Keratinocyte (primary cell): ENCODE measurements around the gene BSCL2.

ENCODE experiments used
- CTCF ChIP-seq, 3 experiments: IDR thresholded peaks in 1 of 3; conservative IDR thresholded peaks in 1 of 3; optimal IDR thresholded peaks in 1 of 3; 2 replicates in 2 of 3; 3 replicates in 1 of 3; pipeline versions ENCODE3 to v1.5.1; 2011; ENCODE audit warnings: low read length in 3 of 3, mild to moderate bottlenecking in 3 of 3, moderate library complexity in 2 of 3, control low read depth in 1 of 3, inconsistent platforms in 1 of 3; ENCODE audit not compliant: insufficient read depth in 2 of 3; ENCODE audit errors: extremely low read depth in 1 of 3
- EZH2 ChIP-seq: IDR thresholded peaks from one replicate; pipeline ENCODE4 v1.6.1; 2012; ENCODE audit warnings: inconsistent platforms, mild to moderate bottlenecking, low read length, moderate library complexity

GRCh38 chr11:62728171-62728988 is 21.2 kb upstream of the BSCL2 start, which contains the start of gene TTC9C:
- no peak for TF ChIP-seq CTCF (optimal IDR thresholded peaks at IDR 0.05 in 1 of 3, IDR thresholded peaks at IDR 0.05 in 1 of 3, conservative IDR thresholded peaks at IDR 0.05 in 1 of 3; ENCODE audit: extremely low read depth in 1 of 3, insufficient read depth in 2 of 3, low read length in 3 of 3)
- no peak for TF ChIP-seq EZH2
